HG03565 (cell line): ENCODE results near the gene ROBO1.

ENCODE experiments used
- ATAC-seq: cut with Tn5 transposase; IDR thresholded peaks from one replicate; pipeline ENCODE4 v1.9.1; 2021; ENCODE audit warnings: mild to moderate bottlenecking, moderate library complexity; ENCODE audit not compliant: unreplicated experiment

ROBO1 gene

DNA sequence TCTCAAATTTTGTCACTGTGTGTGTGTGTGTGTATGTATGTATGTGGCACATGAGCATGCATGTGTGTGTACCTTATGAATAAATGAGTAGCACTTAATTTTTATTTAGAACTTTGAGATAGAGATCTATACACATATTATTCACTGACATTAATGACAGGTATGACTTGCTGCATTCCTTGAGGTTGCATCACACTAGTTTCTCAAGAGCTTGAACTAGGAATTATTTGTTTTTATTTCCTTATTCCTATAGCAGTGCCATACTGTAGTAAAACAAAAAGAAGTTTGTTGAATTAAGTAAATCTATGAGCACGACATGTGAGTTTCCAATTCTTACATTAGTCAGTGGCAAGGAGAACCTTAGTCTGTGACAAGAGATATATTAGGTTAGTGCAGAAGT is 943.9 kb downstream of the ROBO1 start:
- ATAC-seq, result no peak

DNA sequence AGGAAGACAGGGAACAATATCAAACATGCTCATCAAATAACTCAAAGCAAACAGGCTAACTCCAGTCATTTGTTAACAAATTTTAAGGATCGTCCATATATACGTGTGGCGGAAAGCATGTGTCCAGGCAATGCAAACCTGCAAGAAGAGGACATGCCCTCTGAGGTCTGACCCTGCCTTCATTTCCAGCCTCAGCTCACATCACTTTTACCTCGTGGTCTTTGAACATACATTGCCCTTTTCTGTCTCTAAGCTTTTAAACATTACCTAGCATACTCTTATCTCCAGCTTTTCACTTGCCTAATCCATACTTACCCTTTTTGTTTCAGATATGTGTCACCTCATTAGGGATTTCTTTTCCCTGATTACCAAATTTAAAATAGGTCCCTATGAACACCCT is 944.4 kb downstream of the ROBO1 start:
- ATAC-seq, result no peak

DNA sequence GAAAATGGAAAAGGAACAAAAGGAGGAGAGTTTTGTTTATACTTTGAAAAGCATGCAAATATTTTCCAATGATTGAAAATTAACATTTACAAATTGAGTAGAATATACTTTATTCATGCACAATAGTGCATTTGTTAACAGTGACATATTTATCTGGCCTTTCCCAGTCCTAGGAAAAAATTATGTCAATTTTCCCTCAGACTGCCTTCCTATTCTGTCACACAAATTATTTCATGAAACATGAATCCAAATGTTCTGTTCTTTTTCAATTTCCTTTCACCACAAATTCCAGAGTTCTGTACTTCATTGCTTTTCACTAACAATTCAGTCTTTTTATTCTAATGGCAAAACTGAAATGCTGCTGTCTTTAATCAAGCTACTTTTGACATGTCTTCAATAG is 945.1 kb downstream of the ROBO1 start:
- ATAC-seq, result no peak

DNA sequence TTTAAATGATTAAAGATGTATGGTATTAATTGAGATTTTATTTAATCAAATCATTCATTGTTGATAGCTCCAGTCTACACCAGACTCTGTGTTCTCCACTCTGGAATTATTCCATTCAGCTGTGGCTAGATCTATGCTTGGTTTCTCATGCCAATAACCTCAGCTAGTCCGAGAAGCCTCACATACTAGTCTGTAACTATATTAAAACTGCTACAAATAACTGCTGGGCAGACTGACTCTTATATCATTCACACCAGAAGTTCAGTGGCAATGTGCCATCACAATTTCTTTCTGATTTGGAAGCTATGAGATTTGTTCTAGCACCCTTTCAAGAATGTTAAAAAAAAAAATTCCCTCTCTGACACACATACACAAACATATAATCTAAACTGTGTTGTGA is 947.3 kb downstream of the ROBO1 start:
- ATAC-seq, result no peak

DNA sequence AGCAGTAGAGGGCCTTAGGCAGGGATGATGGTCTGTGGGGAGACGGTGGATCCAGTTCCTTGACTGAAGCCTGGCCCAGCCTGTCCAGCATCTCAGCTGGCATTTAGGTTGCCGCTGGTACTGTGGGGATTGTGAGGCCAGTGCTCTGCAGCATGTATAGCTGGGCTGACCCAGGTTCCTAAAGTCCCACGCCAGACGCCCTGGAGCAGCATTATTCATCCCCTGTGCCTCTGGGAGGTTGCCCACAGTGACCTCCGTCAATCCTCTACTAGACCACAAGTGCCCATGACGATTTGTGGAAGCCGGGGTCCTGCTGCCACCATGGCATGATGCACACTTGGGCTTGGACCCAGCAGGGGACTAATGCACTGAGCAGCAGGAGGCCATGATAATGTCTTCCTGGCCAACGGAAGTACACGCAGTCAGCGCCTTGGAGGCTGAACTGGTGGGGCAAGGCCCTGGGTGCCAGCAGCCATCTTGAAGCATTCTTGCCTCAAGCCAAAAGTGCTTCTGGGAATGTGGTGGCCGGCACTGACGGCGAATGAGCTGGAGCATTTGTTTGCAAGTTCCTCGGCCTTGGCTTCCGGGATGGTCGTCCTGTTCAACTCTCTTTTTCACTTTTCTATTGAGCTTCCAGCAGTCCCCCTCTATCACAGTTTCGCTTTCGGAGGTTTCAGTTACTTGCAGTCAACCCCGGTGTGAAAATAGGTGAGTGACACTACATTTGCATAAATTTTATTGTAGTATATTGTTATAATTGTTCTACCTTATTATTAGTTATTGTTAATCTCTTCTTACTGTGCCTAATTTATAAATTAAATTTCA is 949.4 kb downstream of the ROBO1 start:
- no peak for ATAC-seq

DNA sequence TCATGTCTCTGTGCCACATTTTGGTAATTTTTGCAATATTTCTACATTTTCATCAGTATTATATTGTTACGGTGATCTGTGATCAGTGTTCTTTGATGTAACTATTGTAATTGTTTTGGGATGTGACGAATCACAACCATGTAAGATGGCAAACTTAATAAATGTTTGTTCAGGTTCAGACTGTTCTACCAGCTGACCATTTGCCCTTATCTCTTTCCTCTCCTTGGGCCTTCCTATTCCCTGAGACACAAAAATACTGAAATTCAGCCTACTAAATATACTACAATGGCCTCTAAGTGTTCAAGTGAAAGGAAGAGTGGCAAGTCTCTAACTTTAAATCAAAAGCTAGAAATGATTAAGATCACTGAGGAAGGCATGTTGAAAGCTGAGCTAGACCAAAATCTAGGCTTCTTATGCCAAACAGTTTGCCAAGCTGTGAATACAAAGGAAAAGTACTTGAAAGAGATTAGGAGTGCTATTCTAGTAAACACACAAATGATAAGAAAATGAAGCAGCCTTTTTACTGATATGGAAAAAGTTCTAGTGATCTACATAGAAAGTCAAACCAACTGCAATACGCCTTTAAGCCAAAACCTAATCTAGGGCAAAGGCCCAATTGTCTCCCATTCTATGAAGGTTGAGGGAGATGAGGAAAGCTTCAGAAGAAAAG is 952.8 kb downstream of the ROBO1 start:
- no peak for ATAC-seq

DNA sequence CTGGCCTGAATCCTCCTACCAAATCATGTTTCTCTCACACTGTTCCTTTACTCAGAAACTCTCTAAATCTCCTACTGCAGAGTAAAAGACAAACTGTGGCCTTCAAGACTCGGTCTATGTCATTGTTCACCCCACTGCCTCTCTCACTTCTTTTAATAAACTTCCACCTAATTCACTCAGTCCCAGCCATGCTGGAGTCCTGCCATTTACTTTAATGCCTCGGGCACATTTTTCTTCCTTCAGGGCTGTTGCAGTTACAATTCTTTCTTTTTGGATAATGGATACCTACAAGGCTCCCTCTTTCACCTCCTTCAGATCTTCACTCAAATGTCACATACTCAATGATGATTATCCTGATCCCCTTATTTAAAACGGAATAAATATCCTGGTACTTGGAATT is 955.6 kb downstream of the ROBO1 start:
- no peak for ATAC-seq

DNA sequence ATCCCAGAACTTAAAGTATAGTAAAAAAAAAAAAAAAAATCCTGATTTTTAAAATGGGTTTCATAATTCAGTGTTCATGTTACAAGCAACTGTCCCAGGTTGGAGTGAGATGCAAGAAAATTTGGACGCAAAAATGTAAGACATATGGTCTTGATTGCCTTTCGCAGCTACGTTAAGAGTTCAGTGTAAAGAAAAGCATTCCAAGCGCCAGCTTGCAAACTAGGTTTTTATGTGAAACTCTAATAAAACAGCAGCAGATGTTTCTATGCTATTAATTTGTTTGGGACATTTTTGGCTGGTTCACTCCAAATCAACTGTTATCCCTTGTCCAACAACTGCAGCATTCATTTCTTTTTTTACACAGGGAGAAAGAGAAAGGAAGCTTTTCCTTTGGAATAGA is 957.8 kb downstream of the ROBO1 start:
- ATAC-seq, result no peak

DNA sequence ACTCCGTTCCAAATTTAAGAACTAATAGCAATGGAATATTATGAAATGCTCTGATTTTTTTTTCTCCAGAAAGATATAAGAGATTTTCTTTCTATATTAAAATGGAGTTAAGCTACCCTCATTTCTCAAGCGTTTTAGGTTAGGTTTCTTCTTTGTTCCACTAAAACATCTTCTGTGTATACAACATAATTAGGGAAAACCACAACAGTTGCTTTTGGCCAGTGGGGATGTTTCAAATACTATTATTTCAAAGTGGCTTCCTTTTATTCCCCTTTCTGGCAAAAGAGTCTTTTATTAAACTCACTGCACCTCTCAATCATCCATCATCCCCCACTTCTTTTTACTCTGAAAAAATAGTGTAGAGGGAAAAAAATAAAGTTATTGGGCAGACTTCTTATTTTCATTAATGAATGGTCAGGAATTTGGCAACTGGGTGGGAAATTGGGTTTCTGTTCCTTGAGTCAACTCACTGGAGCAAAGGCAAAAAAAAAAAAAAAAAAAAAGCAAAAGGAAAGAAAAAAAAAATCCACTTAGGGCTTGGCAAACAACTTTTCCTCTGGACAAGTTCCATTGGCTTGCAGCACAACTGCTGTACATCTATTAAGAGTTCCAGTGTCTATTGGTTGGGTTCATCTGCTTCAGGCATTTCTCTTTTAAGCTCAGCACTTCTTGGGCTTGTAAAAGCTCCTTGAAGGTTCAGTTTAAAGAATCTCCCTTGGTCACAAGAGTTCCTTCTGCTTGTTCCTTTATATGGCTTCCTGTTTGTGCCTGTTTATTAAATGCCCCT is 963.4 kb downstream of the ROBO1 start:
- ATAC-seq, result no peak

DNA sequence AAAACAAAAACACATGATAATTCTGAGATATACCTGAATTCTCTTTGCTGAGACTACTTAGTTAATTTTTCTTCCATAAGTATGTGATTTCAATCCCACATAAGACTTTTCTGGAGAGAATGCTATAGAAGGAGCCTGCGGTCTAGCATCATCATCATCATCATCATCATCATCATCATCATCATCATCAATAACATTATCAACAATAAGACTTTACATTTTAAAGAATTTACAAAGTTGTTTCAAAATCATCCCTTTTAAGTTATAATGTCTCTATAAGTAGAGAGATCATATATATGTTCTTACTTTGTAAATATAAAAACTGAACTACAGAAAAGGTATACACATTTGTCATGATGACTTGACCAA is 965.3 kb downstream of the ROBO1 start:
- no peak for ATAC-seq

DNA sequence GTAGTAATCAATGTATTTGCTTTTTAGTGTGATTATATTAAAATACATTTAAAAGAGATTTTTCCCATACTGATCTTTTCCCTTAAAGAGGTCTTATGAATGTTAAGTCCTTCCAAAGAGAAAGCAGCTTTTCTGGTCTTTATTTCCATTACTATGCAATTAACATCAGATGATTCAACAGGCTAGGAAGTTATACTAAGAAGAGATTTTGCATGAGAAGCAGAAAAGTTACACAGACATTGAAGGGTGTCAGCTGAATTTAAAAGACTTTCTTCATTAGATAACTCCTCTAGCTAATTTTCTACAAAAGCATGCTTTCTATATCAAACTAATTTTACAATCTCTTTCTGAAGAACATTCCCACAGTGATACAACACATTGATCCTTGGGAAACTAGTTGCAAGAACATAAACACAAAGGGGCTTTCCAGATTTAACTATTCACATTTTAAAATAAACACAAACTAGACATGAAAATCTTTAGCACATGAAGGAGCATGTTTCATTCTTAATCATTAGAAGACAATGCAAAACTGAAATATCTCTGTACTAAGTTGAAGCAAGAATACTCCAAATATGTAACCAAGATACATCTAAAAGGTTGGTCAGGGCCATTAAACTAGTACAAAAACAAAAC is 965.8 kb downstream of the ROBO1 start:
- no peak for ATAC-seq

DNA sequence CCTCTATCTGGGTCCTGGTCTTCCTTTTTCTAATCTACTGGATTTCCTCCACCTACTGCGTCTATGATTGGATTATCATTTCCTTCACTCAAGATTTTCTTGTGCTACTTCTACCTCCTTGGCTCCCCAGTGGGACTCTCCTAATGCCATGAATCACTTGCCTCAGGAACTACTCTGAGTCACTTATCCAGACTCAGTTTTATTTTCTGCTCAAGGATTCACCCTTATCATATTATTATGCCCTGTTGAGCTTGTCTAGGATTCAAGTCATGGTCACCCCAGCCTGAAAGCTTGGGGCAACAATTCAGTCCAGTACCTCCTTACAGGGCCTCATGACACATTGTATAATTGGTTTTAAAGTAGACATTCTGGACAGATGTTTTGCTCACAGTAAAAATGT is 968.1 kb downstream of the ROBO1 start:
- no peak for ATAC-seq

DNA sequence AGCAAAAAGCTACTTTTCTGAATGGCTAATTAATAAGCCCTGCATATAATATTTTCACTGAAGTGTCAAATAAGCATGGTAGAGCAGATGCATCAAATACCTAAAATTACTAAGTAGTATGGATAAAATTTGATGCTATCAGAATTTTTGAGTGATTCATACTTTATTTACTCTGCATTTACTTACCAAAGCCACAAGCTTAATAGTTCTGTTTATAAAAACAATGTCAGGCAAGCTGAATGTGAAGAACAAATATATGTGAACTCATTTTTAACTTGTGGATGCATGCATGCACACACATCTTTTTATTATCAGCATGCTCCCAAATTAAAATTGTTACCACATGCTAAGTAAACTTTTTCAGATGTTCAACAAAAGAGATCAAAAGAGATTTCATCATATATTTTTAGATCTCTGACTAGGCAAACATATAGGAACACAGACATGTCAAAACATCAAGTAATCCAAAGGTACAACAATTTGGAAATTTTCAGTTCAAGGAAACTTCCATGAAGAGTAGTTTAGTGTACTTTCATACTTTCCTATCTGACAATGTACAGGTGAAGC is 969.4 kb downstream of the ROBO1 start:
- no peak for ATAC-seq

DNA sequence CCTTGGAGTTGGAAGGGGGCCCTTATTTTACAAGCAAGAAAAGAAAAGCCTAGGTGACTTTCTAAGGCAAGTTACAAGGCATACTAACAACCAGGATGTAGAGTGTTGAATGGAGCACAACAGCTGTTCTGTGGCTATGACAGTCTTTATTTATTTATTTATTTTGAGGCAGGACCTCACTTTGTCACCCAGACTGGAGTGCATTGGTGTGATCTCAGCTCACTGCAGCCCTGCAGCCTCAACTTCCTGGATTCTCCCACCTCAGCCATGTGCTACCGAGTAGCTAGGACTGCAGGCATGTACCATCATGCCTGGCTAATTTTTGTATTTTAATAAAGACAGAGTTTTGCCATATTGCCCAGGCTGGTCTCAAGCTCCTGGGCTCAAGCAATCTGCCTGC is 973.4 kb downstream of the ROBO1 start:
- no peak for ATAC-seq

DNA sequence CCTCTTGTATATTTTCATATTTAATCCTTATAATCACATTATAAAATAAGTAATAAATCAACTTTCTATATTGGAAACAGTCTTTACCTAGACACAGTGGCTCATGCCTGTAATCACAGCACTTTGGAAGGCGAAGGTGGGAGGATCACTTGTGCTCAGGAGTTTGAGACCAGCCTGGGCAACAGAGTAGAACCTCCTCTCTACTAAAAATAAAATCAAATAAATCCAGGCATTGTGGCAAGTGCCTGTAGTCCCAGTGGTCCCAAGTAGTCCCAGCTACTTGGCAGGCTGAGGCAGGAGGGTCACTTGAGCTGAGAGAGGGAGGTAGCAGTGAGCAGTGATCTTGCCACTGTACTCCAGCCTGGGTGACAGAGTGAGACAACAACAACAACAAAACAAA is 975.1 kb downstream of the ROBO1 start:
- ATAC-seq, result no peak

DNA sequence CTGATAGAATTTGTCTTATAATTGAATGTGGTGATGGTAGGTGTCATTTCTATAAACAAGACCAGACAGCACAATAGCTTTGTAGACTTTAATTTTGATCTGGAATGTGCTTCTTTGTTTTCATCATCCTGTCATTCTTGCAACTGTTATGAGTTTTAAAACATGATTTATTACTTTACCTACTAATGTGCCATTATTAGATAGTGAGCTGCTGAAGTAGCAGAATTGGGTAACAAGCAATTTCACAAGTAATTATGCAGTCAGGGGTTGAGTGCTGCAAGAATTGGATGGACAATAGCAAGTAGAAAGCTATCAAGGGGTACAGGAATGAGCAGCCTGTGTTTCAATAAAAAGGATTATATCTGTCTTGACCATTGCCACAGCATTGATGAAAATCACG is 975.6 kb downstream of the ROBO1 start:
- no peak for ATAC-seq

DNA sequence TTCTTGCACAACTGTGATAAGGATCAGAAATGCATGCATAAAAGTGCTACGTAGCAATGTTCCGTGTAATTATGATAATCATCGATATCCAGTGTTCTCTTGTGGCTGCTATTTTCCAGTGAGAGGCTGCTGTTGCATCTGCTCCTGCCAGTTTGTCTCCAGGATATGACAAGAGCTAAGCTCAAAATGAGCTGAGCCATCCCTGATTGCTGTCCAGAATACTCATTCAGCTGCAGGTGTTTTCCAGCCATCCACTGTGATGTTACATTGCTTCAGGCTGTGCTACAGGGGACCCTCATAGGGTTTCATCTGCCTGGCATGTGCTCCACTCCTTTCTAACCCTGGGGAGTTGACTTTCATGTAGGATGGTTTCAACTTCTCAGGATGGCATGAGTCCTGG is 976.0 kb downstream of the ROBO1 start:
- no peak for ATAC-seq

DNA sequence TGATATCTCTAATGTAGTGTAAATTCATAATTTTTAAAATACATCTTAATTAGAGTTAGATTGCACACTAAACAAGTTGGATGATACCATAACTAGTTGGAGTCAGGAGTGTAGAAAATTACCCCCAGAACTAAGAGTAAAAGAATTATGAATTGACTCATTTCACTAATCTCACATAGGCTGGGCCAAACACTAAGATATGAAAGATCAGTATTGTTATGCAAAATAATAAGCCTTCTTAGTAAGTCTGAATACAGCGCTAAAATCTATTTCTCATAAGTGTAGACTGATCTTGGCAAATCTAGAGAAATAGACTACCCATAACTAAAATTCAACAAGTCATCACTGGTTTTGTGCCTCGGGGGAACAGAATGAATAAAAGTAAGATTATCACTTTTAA is 979.0 kb downstream of the ROBO1 start:
- ATAC-seq, result no peak

DNA sequence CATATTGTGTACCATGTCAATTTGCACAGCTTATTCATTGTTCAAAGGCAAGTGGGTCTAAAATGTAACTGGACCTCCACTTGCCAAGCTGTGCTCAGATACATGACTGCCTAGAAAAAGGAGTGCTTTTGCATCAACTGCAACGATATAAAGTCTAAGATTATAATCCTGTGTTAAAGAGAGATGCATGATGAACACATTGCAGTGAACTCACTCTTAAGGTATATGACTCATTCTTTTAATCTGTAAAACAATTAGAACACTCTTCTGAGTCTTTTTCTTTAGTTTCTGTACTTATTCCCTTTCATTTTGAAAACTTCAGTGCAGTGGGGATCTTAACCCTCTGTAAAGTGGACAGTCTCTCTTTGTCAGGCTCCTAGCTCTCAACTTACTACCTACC is 982.8 kb downstream of the ROBO1 start:
- ATAC-seq, result no peak

DNA sequence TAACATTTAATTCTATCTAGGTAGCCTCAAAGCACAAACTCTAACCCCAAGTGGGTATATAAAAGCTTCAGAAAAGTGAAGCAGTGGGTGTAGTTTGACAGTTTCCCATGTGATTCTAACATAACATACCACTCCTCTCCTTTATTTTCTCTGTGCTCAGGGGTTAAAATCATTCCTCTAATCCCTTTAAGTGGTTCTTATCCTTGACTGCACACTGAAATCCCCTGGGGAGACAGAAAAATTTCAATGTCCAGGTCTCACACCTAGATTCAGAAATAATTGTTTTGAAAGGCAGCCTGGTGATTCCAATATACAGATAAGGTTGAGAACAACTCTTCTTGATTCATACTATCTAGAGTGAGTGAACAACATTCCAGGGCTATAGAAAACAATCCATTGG is 986.4 kb downstream of the ROBO1 start:
- ATAC-seq, result no peak
